Adrenal gland (tissue), 12 donors: ENCODE data around the gene DPEP2. TPM values are rescaled to one million over a fixed set of nuclear protein-coding genes. Genes with fewer than 3 reads are reported as not detected.
A peak's percentile ranks its signal among the peaks of the same experiment; 100 is the strongest.

Source experiments
- DNase-seq, 7 donors: peaks; one replicate each; pipeline ENCODE4 v3.0.0-alpha.2; 2019 to 2020
- H3K27ac ChIP-seq, 5 donors: fragments of 200-600 bp; sonication (generic) in 4 of 5; 1 replicate in 3 of 5; 2 replicates in 2 of 5; pipeline versions ENCODE4 v1.5.1 to v1.8.0; 2016 to 2020; ENCODE audit warnings: mild to moderate bottlenecking in 1 of 5
- H3K27me3 ChIP-seq: fragments of 200-600 bp; 2 replicates; pipeline ENCODE4 v1.8.0; 2021
- H3K36me3 ChIP-seq, 2 donors: fragments of 200-600 bp; replicated peaks in 1 of 2; 1 replicate in 1 of 2; 2 replicates in 1 of 2; pipeline versions ENCODE4 v1.5.1 to v1.8.0; 2018 to 2022
- H3K4me1 ChIP-seq, 2 donors: fragments of 200-600 bp; replicated peaks in 1 of 2; 1 replicate in 1 of 2; 2 replicates in 1 of 2; pipeline versions ENCODE4 v1.5.1 to v1.8.0; 2018 to 2021
- H3K4me3 ChIP-seq, 4 donors: fragments of 200-600 bp; sonication (generic) in 3 of 4; one replicate each; pipeline ENCODE4 v1.5.1; 2016 to 2018
- H3K9me3 ChIP-seq, 3 donors: fragments of 200-600 bp; sonication (generic) in 1 of 3; replicated peaks in 1 of 3; 1 replicate in 2 of 3; 2 replicates in 1 of 3; pipeline versions ENCODE4 v1.5.1 to v1.8.0; 2016 to 2021
- CTCF ChIP-seq, 6 experiments: fragments of 450-650 bp in 4 of 6; fragments of 200-600 bp in 2 of 6; sonication (generic) in 1 of 6; IDR thresholded peaks; 1 replicate in 5 of 6; 2 replicates in 1 of 6; pipeline versions ENCODE4 v1.5.1 to v1.8.0; 2016 to 2021; ENCODE audit warnings: antibody characterized with exemption in 6 of 6, mild to moderate bottlenecking in 2 of 6, moderate library complexity in 1 of 6
- POLR2A ChIP-seq, 2 donors: fragments of 450-650 bp; IDR thresholded peaks; one replicate each; pipeline ENCODE4 v1.6.1; 2017; ENCODE audit warnings: antibody characterized with exemption in 2 of 2, mild to moderate bottlenecking in 2 of 2, moderate library complexity in 1 of 2
- WGBS, 4 donors: extraction: QIAGEN DNeasy Blood & Tissue Kit in 2 of 4; methylation state at CpG; one replicate each; pipeline versions ENCODE4 v1.1.5 to v1.1.7; 2013 to 2017; 5-methylcytosine and 5-hydroxymethylcytosine counted together
- intact Hi-C, 2 donors: fragments of 100-400 bp; cut with DNase I; formaldehyde crosslinking; loops; one replicate each; pipeline versions ENCODE4 v1.14.1 to v1.15.0; 2022 to 2023
- polyA plus RNA-seq, 3 donors: library from polyadenylated mRNA; stranded (reverse); fragments of 200-250 nt in 2 of 3; fragments of 350-450 nt in 1 of 3; fragmentation: Illumina TruSeq in 1 of 3; extraction: RNeasy Lipid Tissue Mini Kit (QIAGEN cat#74804) in 1 of 3; gene quantifications; one replicate each; pipeline ENCODE4 v1.2.3, GENCODE V29; 2013 to 2014
- total RNA-seq, 9 donors: library from RNA; depleted of rRNA in 4 of 9; stranded (reverse); fragments of >200 nt in 4 of 9; fragments of 120-200 nt in 1 of 9; fragmentation: NEBNext Ultra II Directional in 1 of 9; extraction: Animal tissue kit (Norgen Biotek cat#: 25700) in 1 of 9; gene quantifications; one replicate each; pipeline versions ENCODE4 v1.1.0 to v1.2.4, GENCODE V29; 2013 to 2023
- donor health status: healthy with polysubstance abuse.
- donor health status: Bipolar disorder and iron deficiency.
- donor health status: DM: yes; HTN: yes; CAD: no.
- donor health status: DM: no; HTN: no; CAD: no.
- donor health status: DM: no; HTN: no; CAD: no.
- donor health status: DM: yes; HTN: yes; CAD: no.

DPEP2 gene
- total and polyA plus RNA-seq, 12 donors: 0.27 to 8.4 (median 1.4) TPM

- TF ChIP-seq POLR2A (IDR thresholded peaks at IDR 0.05) (no peak), CTCF (IDR thresholded peaks at IDR 0.05) (peak; percentile 75 to 90 (median 78))
- Histone ChIP-seq H3K27ac (no peak overlapping the region), H3K4me3 (no peak overlapping the region), H3K36me3 (no peaks in the 10 kb centered on the region), H3K9me3 (no peaks in the 10 kb centered on the region), H3K4me1 (no peaks in the 10 kb centered on the region), H3K27me3 (no peaks in the 10 kb centered on the region)
- intact Hi-C loops: loop anchor here in 1 of 2 donors (10.0 kb wide), 1 partner anchor 46 kb away; the partner anchor contains the start of gene DPEP2
- DNase-seq: peak; percentile 78 to 92 (median 81)
- WGBS, 4 donors: 47 to 87% (median 65%) methylated on average over 6 to 14 of the region's 14 CpGs
Observed at GRCh38 chr16:68040506-68041288, 41.4 kb upstream of the DPEP2 start.

- no peak for DNase-seq
- no peak overlapping the region for H3K4me3 ChIP-seq
- intact Hi-C loops: loop anchor here (10.0 kb wide), 2 partner anchors 223 to 363 kb away; no protein-coding TSS in a partner anchor
- H3K9me3 ChIP-seq: no peaks in the 10 kb centered on the region
- TF ChIP-seq CTCF (IDR thresholded peaks at IDR 0.05): no peak
- no peak for TF ChIP-seq POLR2A (IDR thresholded peaks at IDR 0.05)
- 87 to 93% (median 90%) methylated on average over 9 of the region's 9 CpGs for WGBS, 4 donors
- no peaks in the 10 kb centered on the region for H3K36me3 ChIP-seq
- no peak overlapping the region for H3K27ac ChIP-seq
- H3K4me1 ChIP-seq: no peaks in the 10 kb centered on the region
- H3K27me3 ChIP-seq: no peaks in the 10 kb centered on the region
Observed at GRCh38 chr16:68037841-68038597, 38.7 kb upstream of the DPEP2 start.

GRCh38 chr16:68035227-68035626 lies 35.9 kb upstream of the DPEP2 start:
- no peaks in the 10 kb centered on the region for H3K4me1 ChIP-seq
- DNase-seq: no peak
- H3K4me3 ChIP-seq: no peak overlapping the region
- H3K36me3 ChIP-seq: no peaks in the 10 kb centered on the region
- no peaks in the 10 kb centered on the region for H3K9me3 ChIP-seq
- H3K27me3 ChIP-seq: no peaks in the 10 kb centered on the region
- intact Hi-C loops: loop anchor here (10.0 kb wide), 2 partner anchors 220 to 360 kb away; no protein-coding TSS in a partner anchor
- TF ChIP-seq CTCF (IDR thresholded peaks at IDR 0.05): no peak
- no peak for TF ChIP-seq POLR2A (IDR thresholded peaks at IDR 0.05)
- 80 to 93% (median 91%) methylated on average over 2 of the region's 2 CpGs for WGBS, 4 donors
- H3K27ac ChIP-seq: no peak overlapping the region

- DNase-seq: no peak
- Histone ChIP-seq H3K9me3 (no peaks in the 10 kb centered on the region), H3K36me3 (no peaks in the 10 kb centered on the region), H3K27me3 (no peaks in the 10 kb centered on the region), H3K4me1 (no peaks in the 10 kb centered on the region), H3K27ac (no peak overlapping the region), H3K4me3 (no peak overlapping the region)
- 98 to 100% (median 99%) methylated on average over 2 of the region's 2 CpGs for WGBS, 4 donors
- intact Hi-C loops: loop anchor here (10.0 kb wide), 2 partner anchors 218 to 358 kb away; no protein-coding TSS in a partner anchor
- TF ChIP-seq POLR2A (IDR thresholded peaks at IDR 0.05): no peak
- no peak for TF ChIP-seq CTCF (IDR thresholded peaks at IDR 0.05)
Observed at GRCh38 chr16:68033101-68033500, 33.8 kb upstream of the DPEP2 start.
